ENCODE results near the gene MGST2.

- TF ChIP-seq USF1 (IDR thresholded peaks at IDR 0.05) (no peak), YY1 (IDR thresholded peaks at IDR 0.05; ENCODE audit: low read depth) (no peak), RAD21 (IDR thresholded peaks at IDR 0.05; ENCODE audit: low read depth) (no peak), MAX (IDR thresholded peaks at IDR 0.05) (peak; percentile 54), CEBPB (IDR thresholded peaks at IDR 0.05) (no peak), REST (IDR thresholded peaks at IDR 0.05; ENCODE audit: low read depth) (no peak), TAF1 (IDR thresholded peaks at IDR 0.05; ENCODE audit: low read depth) (no peak)
Measured at GRCh38 chr4:139666735-139667281, 1.2 kb downstream of the MGST2 start.
